DMS114 treated with DMSO at 0.1 percent for 48 hours (cell line): Measurements from ENCODE around the gene HAGH.

ENCODE experiments used
- DNase-seq: peaks from one replicate; lab custom pipeline; 2025; ENCODE audit not compliant: unreplicated experiment; lab: John Stamatoyannopoulos, UW

HAGH gene

DNA sequence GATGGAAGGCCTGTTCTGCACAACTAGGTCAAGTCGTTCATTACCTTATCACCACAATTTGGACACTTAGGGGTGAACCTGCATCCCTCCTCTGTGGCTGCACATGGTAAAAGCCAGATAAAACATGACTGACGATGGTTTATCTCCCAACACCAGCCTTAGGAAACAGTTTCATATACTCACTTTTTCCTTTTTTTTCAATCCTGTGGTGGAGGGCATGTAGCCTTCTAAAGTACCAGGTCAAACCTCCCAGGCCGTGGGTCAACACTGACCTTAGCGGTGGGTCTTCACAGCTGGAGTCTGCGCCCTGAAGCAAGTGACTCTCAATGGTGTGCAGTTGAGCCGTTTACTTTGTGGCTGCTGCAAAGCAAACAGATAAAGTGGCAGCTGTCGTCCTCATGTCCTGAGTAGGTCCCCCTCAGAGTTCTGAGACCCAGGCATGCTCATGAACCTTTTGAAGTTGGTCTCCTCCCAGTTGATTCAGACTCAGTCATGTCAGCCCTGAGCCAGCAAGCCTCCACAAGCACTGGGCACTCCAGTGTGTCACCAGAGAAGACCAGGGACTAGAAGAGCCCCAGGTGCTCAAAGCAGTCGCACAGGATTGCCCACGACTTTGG lies 6.3 kb upstream of the HAGH start:
- no peak for DNase-seq

DNA sequence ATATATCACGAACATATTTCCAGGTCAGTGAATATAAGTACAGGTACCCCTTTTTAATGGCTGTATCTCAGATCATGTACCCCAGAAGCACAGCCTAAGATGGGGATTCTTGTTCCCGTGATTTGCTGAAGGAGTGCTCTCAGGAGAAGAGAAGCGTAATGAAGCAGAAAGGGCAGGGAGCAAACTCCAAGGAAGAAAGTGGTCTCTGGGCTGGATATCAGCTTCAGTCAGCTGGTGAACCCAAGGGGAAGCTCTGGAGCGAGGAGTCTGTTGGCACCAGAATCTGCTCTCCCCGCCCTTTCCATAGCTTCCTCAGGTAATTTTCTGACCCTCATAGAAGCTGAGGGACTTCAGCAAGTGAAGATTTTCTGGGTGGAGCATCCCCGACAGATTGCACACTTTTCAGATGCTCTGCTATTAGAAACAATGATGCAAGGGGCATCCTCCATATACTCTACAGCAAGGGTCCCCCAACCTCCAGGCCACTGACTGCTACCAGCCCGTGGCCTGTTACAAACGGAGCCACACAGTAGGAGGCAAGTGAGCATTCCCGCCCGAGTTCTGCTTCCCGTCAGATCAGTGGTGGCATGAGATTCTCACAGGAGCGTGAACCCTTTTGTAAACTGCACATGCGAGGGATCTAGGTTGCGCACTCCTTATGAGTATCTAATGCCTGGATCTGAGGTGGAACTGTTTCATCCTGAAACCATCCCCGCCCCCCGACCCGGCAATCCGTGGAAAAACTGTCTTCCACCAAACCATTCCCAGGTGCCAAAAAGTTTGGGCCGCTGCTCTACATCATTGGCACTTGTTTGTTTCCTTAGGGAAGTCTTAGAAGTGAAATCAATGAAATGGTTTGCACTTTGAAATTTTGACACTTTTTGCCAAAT lies 4.8 kb upstream of the HAGH start:
- no peak for DNase-seq

DNA sequence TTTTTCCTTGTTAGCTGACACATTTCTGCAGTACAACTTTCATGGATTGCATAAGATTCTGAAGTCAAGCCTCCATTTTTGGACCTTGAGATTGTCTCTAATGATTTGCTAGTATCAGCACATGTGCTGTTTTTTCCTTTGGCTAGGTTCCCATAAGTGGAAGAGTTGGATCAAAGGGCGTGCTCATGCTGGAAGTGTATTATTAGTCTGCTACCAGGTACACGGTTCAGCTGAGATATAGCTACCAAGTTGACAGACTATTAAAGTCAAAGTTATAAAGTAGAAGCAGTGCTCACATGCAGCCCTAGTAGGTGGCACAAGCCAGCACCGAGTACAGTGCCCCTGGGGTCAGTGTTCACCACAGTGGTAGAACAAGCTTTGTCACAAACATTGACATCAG lies 3.6 kb upstream of the HAGH start:
- no peak for DNase-seq

DNA sequence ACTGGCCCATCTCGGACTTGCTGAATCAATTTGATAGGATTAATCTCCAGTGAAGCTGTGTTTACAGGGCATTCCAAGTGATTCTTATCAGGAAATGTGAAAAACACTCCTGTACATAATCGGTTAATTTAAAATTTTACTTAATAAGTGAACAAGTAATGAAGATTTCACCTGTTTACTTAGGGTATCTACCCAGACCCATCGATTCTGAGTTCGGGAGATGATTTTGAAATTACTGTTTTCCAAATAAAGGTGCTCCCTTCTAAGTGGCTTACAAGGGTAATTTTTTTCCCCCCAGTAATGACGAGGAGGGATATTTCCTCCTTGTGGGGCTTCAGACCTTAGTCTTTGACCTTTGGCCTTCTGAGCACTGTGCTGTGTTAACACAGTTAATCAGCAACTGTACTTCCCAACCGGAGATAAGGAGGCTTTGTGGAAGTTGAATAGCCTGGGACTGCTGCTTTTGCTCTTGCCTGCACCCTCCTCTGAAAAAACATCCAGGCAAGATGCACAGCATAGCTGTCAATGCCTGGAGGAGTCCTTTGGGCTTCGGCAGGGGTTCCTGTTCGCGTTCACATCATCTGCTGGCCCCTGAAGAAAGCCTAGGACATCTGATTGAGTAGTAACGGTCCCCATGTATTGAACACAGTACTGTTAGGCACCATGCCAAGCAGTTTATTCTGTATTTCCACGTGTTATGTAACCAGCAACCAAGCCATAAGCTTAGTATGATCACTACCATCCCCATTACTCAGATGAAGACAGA lies 2.2 kb upstream of the HAGH start:
- DNase-seq: no peak

DNA sequence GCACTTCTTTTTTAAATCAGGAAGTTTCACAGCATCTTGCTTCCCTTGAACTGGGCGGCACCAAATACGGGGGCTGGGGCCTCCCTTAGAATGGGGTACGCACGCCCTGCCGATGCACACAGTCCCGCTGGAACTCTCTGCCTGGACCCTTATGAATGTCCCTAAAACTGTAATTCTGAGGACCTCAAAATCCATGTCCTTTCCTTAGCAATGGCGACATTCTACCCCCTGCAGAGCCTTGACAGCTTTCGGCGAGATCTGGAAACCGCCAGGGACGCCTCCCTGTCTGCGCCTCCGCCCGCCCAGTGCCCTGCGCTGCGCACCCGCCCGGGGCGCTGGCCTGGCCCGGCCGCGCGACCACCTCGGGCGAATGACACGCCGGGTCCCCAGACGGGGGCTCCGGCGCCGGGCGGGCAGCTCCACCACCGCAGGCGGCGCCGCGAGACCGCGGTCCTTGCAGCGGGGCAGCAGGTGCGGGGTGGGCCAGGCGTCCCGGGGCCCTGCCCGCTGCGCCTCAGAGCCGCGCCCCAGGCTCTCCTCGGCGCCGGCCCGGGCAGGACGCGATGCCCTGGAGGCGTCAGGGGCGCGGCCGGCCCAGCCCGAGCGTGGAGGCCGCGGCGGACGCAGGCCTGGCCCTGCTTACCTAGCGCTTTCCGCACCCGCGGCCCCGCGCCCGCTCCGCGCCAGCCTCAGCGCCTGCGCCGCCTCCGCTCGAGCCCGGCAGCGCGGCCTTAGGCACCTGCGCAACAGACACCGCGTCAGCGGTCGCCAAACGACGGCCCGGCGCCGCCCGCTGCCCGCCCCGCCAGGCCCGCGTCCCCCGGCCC lies 548 bp downstream of the HAGH start:
- DNase-seq: no peak

DNA sequence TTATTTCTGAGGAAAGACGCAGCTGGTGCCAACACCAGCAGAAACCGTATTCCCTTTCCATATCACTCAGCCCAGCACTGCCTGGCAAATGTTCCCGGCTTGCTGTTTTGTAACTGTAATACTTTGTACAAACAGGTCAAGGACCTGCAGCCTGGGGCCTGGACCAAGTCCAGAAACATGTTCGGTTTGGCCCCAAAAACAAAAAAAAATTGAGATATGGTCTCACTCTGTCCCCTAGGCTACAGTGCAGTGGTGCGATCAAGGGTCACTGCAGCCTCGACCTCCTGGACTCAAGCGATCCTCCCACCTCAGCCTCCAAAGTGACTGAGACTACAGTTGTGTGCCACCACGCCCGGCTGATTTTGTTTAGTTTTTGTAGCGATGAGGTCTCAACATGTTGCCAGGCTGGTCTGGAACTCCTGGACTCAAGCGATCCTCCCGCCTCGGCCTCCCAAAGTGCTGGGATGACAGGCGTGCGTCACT lies 1.2 kb downstream of the HAGH start:
- no peak for DNase-seq

DNA sequence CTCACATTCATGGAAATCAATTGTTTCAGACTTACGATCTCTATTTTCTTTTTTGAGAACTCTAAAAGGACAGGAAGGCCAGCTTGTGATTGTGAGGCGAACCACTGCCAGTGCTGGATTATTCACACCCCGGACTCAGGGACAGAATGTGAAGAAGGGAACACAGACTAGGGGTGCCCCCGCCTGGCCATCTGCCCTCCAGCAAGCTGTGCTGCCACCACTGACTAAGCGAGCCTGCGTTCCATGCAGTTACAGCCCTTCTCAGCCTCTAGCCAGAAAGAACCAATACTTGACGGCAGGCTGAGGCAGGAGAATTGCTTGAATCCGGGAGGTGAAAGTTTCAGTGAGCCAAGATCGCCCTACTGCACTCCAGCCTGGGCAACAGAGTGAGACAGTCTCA lies 2.8 kb downstream of the HAGH start:
- peak; percentile 41 for DNase-seq

DNA sequence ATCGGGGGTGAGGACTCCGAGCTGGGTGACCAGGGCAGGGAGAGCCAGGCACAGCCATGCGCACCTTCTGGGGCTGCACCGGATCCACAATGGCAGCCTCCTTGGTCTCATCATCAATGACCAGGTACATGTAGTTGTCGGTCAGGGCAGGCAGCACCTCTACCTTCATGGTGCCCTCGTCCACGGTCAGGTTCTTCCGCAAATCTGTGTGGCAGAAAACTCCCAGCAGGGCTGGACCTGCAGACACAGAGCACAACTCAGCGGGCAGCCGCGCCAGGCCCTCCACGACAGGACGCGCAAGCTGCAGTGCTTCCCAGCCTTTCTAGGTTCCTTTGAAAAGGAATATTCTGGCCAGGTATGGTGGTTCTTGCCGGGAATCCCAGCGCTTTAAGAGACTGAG lies 3.8 kb downstream of the HAGH start:
- DNase-seq: no peak

DNA sequence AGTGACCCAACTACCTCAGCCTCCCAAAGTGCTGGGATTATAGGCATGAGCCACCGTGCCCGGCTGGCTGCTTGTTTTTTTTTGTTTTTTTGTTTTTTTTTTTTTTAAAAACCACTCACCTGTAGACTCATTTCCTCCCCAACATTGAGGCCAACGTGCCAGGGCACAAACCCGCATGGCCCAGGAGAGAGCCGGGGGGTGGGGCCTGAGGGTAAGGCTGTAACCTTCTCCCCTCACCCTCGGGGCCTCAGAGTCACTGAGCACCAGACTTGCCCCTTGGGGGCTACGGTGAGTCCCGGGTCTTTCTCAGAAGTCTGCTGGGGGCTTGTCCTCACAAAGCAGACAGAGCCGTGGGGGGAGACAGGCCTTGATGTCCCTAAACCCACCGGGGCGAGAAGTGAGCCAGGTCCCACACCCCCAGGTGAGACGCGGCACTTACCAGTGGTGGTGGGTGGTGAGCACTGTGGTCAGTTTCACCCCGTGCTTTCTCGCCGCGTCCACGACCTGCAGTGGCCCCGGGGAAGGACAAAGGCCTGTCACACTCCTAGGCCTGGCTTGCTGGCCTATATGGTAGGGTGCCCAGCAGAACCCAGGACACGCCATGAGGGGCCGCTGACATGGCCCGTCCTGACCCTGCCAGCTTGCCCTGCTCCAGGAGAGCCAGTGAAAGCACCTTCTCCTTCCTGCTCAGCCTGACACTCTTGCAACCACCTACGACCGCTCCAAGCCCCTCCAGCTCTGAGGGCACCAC lies 4.6 kb downstream of the HAGH start:
- no peak for DNase-seq

DNA sequence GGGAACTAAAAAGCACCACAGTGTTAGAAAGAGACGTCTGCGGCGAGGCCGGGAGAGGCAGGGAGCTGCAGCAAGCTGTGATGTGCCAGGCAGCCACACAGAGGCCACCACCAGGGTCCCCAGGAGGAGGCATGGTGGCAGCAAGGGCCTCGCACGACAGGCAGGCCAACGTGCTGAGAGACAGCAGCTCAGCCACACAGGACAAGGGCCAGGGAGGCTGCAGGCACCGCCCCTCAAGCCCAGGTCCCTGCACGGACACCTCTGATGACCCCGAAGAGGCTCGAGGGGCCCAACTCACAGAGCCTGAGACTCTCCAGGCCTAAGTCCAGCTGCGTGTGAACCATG lies 5.7 kb downstream of the HAGH start:
- DNase-seq: no peak

DNA sequence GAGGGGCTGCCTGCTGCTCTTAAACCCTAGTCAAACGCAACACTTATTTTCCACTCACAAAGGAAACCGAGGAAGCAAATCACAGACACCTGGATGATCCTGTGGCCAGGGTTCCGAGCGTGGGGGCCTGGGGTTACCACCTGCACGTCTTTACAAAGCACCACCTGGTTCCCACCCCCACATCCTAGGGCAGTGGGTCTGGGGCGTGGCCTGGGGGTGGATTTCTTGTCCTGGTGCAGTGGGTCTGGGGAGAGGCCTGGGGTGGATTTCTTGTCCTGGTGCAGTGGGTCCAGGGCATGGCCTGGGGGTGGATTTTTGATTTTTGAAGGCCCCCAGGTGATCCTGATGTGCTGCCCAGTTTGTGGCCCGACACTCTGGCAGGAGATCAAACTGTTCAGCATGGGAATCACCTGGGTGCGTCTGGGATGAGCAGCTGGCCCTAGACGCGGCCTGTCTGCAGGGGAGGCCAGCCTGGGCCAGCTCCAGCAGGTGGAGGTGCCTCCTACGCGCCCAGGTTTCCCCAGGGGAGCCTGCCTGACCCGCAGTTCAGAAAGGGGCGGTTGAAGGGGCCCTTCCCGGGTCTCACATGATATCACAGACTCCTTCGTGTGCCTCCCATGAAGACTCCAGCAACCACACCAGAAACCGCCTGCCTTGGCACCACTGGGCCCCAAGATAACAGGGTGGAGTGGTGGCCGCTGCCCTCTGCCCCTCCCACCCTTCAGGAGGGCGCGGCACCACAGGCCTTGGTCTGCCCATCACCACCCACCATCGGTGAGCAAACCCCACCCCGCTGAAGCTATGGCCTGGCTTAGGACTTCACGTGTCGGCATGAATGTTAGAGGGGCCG lies 6.3 kb downstream of the HAGH start:
- no peak for DNase-seq

DNA sequence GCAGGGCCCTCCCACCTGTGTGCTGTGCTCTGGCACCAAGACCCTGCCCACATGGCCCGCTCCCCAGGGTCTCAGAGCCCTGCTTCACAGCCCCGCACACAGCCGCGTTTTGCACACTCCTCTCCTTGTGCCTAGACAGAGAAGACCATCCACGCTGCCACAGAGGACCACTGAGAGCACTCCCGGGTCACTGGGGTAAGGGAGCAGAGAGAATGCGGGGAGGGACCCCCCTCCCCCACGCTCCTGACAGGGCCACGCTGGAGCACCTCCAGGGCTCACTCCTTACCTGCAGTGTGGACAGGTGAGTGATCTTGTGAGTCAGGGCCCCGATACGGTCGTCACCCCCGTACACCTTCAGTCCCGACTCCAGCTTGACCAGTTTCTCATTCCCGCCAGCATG lies 7.0 kb downstream of the HAGH start:
- no peak for DNase-seq

DNA sequence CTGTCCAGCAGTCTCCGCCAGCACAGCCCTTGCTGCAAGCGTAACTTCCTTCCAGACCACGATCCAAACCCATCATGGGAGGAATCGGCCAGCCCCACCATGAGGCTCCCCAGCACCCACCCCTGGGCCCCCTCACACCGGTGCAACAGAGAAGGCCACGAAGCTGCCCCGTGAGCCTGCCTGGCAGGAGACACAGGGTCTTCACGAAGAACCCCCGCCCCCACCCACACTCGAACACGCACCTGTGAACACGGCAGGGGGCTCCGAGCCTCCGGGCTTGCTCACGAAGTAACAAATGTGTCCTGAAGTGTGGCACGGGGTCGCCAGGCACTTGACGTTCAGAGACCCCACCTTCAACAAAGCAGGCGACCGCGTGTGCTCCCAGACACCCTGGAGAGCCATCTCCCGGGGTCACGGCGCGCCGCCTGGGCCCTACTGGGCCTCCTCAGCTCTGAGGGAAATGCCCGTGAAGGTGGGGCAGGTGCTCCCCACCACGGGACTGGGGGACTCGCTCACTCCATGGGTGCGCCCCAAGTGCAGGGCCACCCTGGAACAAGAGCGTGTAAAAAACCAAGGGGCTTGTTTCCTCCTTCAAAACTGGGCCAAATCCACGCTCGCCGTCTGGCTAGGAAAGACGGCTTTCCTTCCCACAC lies 7.6 kb downstream of the HAGH start:
- DNase-seq: no peak

DNA sequence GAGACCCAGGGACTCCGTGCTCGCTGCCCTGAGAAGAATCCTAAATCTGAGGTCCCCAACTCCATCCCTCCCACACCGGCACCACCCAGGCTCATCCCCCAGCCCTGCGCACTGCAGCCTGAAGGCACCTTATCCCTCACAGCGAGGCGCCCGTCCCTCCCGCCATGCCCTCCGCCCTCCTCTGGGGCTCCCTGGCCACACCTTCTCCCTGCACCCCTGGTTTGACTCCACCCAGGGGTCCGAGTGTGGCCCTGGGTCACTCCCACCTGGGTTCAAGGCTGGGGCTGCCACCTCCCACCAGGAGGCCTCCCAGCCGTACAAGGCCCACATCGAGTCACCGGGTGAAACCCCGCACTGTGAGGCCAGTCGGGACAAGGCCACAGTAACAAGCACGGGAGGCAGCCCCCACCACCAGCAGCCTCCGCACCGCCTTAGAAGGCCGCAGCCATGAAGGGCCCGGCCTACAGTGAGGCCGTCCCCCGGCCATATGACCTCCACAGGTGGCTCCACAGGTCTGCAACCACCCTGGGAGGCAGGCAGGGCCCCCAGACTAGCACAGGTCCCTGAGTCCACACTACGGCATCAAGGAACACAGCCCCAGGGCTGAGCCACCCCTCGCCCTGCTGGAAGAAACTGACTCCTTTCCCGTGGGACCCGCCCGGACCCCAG lies 8.3 kb downstream of the HAGH start:
- no peak for DNase-seq

DNA sequence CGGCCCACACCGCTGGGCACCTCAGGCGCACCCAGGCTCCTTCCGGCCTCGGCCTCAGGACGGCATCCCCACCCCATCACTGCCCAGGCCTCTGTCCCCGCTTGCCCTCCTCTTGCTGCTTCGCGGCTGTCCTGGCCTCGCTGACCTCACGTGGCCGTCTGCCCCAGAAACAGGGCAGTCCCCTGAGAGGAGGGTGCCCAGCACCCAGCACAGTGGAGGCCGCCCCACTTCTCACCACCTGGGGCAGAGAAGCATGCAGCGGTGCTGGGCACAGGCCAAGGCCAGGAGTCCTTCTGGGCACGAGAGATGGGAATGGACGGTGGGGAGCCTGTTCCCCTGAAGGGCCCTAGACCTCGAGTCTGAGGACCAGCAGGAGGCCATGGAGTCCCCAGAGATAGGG lies 8.9 kb downstream of the HAGH start:
- DNase-seq: no peak

DNA sequence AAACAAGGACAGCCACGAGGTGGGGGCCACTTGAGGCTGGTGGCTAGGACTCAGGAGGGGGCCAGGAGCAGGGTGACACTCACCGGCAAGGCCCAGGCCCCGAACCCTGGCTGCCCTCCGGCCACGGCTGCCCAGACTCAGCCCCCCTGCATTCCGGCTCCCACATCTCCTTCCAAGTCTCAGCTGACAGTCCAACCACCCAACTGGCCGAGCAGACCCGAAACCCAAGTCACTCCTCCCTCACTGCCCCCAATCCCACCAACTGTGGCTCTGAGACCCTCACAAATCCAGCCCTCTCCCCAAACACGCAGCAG lies 9.4 kb downstream of the HAGH start:
- DNase-seq: no peak

DNA sequence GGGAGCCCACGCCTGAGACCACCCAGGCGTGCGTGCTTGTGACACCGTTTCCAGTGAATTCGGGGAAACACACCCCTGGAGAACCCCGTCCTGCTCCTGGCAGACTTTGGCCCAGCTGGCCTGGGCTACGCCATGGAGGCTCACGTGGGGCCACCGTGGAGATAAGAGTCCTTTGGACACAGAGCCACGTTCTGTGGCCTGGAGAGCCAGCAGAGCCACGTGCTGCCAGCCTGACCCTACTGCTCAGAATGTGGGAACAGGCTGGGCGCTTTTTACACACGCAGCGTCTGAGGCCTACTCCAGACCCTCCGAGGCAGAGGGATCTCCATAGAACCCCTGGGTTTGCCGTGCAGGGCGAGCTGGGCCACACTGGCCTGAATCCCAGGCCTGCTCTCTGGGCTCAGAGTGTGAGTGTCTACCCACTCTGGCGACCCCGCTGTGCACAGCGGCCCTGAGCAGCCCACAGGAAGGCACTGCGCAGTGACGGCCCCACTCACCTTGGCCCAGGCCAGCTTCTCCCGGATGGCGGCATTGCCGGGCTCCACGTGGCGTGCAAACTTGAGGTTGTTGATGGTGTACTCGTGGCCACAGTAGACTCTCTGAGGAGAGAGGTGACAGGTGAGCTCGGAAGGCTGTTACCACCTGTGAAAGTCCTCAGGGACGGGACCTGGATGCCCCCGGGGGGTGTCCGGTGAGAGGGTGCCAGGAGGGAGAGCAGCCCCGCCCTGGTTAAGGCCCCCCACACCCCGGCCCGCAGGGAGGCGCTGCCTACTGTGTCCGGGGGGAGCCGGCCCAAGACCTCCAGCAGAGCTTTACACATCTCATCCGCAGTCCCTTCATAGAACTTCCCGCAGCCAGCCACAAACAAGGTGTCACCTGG lies 10.0 kb downstream of the HAGH start:
- DNase-seq: no peak

DNA sequence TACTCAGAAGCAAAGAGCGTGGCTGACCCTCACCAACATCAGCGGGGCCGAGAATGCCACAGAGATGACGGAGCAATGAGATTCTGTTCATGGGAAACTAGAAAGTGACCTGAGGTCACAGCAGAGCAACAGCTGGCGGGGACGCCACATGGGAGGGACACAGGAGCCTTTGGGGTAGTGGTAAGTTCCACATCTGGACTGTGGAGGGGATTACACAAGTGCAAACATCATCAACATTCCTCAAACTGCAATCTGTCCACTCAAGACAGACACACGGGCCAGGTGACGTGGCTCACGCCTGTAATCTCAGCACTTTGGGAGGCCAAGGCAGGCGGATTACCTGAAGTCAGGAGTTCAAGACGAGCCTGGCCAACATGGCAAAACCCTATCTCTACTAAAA lies 11.2 kb downstream of the HAGH start:
- DNase-seq: no peak
